HG02763 (cell line): Measurements from ENCODE around the gene STK11.

Experiments
- ATAC-seq: cut with Tn5 transposase; IDR thresholded peaks from one replicate; pipeline ENCODE4 v1.9.1; 2021; ENCODE audit warnings: mild to moderate bottlenecking, moderate library complexity; ENCODE audit not compliant: unreplicated experiment

STK11 gene

DNA sequence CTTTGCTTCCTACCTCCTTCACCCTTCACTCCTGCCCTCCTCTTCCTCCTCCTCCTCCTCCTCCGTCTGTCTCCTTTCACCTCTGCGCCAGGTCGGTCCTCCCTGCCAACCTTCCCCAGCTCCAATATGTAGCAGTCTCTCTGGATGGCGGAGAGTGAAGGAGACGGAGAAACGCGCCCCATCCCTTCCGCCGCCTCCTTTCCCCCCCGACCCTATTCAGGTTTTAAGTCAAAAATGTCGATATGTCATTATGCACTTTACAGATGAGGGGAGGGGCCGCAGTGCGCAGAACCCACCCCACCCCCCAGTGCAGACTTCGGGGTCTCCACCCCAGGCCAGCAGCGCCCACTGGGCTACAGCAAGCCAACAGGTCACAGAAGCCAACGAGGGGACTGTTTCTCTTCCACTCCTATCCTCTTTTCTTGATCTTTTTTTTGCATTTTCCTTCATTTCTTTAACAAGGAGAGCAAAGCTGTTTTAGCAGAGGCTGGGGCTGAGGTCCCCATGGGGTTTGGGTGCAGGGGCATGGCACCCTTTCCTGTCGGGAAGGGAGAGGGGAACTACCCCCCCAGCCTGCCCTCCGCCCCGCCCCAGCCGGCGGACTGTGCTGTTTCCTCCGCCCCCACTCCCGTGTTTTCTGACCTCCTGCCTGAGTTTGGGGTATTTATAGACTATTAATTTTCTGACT is 52.0 kb downstream of the STK11 start:
- ATAC-seq: no peak

DNA sequence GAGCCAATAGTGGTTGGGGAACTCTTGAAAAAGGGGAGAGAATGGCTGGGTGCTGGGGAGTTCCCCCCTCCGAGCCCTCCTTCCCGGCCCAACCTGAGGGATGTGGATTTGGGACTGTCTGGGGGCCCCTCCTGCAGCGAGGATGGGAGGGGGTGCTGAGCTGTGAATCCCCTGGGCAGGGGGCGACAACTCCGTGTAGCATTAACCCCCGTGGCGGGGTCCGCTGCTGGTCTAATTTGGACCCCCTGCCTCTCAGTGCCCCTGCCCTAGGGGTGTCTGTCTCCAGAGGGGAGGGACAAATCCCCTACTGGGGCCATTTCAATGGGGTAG is 52.5 kb downstream of the STK11 start:
- ATAC-seq: no peak

DNA sequence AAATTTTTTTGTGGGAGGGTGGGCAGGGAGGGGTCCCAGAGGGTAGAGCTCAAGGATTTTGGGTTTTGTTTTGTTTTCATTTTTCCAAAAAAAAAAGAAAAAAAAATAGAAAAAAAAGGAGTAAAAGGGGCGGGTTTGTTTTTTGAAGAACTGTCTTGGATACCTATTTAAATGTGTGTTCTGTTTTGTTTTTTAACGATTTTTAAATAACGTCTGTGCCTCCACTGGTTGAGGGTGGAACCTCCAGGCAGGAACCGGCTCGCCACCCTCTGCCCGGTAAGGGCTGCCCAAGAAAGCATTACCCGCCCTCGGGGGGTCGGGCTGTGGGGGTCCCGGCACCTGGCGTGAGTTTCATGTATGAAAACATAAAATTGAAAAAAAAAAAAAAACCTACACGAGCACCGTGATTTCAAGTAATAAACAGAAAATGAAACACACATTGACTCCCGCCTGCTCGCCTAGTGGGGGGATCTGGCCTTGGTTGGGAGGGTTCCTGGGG is 53.2 kb downstream of the STK11 start:
- no peak for ATAC-seq

DNA sequence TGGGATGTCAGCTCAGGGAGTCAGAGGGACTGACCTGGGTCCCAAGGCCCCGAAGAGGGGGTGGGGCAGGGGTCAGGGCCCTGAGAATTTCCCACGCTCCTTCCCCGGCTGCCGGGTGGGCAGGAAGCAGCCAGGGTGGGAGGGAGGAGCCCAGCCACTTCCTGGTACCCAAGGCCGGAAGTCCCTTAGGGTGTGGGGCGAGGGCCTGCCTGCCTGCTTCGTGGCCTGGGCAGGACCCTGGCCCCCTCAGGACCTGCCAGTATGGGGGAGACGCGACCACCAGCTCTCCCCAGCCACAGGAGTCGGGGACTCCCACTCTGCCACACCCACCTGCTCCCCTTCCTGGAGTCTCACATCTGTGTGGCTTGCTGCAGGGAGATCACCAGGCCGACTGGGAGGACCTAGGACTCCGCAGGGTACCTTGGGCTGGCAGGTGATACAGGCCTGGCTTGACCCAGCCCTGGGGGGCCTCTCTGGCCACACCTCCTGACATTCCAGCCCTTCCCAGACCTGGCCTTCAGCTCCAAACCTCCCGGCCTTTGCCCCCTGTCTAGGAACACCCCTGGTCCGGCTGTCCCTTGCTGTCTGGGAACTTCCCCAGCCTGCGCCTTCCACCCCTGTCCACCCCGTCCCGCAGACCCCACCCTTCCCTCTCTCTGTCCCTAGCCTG is 53.8 kb downstream of the STK11 start:
- ATAC-seq: peak; percentile 28

DNA sequence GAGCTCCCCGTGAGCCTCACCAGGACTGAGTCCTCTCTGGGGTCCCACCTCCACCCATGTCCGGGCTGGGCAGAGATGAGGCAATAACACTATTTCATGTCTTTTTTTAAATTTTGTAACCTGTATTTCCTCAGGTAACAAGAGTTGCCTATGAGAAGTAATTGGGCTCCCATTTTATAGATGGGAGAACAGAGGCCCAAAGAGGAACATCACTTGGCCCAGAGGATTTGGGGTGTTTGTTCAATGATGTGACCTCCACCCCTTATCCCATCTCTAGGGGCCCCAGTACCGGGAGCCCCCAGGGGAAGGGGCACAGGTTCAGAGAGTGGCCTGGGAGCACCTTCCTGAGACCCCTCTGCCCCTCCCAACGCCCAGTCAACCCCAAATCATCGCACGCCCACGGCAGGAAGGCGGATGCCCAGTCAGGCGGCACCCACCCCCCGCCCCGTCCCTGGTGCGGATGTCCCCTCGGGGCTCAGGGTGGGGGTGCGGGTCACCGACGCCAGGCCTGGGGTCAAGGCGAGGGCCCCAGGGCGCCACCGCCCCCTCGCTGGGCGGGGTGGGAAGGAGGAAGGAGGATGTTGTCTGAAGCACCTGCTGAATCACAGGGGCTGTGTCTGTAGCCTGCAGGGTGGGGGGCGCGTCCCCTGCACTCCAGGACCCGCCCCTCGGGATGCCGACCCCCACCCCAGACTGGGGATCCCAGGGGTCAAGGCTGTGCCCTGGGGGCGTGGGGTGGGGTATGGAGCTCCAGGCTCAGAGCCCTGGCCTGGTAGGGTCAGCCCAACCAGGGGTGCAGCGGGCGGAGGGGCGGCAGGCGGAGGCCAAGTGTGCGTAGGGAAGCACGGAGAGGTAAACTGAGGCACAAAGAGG is 54.5 kb downstream of the STK11 start:
- peak; percentile 5 for ATAC-seq

DNA sequence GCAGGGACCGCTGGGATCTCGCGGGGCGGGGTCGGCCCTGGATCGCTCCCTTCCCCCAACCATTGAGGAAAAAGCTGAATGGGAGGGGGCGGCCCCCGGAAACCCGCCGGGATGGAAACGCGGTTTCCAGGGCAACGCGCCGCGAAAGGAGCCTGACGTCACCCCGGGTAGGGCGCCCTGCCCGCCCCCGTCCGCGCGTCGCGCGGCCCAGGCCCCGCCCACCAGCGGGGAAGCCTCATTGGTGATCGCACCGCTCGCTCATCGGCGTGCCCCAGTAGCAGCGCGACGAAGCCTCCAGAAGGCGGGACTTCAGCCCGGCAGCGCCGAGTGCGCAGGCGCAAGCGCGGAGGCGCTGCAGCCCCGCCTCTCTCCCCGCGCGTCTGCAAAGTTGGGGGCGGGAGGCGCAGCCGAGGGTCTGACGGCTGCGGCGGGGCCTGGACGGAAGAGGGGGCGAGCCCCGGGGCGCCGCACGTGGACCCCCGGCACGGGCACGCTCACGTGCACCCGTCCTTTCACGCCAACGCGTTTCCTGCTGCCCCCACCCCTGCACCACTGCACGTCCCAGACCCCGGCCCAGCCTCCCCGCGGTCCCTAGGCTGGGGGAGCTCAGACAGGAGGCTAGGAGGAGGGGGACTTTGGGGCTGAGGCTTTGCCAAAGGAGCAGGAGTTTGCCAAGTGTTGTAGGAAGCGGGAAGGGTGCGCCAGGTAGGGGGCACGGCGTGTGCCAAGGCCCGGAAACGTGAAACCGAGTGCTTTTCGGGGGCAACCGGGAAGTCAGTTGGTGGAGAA is 55.4 kb downstream of the STK11 start:
- peak; percentile 72 for ATAC-seq

DNA sequence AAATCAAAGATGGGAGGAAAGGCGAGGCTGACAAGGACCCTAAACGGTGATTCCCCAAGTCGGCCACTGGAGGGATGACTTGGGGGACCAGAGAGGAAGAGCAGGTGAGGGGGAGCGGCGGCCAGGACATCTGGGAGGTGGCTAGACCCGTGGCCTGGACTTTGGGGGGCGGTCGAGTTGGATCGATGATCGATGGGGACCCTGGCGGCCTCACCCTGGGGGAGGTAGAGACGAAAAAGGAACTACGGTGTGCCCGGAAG is 55.9 kb downstream of the STK11 start:
- ATAC-seq: no peak

DNA sequence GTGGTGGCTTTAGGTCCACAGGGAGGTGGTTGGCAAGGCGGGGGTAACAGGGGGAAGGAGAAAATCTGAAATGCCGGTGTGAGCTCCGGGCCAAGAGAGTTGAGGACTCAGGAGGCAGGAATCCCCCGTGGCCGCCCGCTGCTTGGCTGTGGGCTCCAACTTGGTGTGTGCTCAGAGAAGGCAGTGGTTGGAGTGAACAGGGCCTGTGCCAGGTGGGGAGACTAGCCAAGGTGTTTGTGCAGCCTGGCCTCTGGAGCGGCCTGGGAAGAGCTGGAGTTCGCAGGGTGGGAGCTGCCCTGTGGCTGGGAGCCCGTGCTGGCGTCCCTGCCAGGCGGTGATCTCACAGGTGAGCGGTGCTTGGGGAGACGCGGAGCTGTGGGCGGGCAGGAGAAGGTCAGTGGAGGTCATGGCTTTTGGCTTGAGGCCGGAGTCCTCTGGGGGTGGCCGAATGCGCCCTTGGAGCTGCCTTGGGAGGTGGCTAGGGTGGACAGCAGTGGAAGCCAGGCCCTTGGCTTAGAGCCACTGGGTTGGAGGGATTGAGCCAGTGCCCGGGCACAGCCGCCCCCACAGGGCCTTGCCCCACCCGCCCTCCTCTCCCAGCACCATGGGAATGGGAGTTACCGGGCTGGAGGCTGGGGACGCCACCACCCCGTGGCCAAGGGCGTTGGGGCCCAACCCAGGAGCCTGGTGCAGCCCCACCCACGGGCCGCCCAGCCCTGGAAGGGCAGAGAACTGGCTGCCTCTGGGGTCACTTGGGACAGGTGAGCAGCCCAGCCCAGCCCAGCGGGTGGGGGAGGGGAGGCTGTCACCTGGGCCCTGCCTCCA is 56.4 kb downstream of the STK11 start:
- no peak for ATAC-seq

DNA sequence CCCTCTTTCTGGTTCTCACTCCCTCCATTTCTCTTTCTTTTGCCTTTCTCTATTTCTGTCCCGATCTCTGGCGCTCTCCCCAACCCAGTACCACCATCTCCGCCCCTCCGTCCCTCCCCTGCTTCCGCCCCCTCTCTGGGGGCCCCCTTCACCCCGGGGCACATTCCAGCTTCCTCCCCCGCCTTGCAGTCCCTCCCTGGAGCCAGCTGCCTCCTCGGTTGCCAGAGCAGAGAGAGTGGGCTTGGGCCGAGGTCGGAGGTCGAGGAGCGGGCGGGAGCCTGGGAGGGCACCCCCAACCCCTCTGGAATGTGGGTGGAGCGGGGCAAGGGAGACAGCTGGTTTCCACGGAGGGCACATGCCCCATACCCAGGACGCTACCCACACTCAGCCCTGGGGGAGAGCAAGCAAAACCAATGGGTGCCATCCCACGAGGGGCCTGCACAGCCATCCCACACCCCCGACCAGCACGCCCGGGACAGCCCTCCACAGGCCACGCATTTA is 57.1 kb downstream of the STK11 start:
- no peak for ATAC-seq

DNA sequence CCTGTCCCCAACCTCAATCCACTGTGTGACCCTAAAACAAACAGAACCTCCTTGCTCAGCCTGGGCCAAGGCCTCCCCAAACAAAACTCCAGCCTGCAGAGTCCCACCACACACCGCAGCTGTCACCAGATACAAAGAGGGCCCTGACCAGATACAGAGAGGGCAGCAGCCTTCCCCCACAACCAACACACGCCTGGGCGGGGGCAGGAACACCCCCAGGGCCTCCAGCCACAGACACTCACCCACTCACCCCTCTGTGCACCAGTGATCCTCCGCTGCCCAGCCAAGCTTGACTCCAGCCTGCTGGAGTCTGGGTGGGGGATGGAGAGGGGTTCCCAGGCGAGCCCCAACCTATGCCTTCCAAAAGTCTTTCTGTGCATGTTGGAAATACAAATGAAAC is 57.6 kb downstream of the STK11 start:
- ATAC-seq: no peak

DNA sequence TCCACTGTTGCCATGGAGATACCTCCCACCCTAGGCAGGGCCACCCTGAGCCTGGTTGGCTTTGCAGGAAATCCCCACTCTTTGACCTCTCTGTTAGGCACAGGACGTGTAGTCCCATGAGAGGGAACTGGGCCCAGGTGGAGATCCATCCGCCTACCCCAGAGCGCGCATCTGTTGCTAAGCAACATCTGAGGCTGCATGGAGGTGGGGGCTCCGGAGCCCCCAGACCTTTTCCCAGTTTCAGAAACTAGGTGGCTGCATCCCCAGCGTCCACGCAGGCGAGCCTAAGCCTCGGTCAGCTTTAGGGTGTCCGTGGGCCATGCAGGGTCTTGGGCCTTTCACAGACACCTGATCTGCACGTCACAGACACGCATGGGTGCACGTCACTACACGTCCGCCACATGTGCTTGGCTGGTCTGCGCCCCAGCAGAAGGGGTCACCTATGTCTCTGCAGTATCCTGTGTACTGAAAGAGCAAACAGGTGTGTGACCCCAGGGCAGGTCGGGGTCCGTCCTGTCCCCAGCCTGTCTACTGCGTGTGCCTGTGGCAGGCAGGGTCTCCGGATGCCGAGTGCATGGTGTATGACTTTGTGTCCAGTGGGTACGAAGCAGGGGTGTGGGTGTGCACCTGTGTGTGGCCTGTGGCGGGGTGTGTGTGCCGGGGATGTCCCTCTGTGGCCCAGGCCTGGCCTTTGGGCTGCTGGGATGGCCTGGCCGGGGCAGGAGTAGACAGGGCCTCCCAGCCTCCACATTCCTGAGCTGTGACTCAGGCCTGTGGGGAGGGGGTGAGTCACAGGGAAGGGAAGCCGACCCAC is 59.4 kb downstream of the STK11 start:
- ATAC-seq: no peak

DNA sequence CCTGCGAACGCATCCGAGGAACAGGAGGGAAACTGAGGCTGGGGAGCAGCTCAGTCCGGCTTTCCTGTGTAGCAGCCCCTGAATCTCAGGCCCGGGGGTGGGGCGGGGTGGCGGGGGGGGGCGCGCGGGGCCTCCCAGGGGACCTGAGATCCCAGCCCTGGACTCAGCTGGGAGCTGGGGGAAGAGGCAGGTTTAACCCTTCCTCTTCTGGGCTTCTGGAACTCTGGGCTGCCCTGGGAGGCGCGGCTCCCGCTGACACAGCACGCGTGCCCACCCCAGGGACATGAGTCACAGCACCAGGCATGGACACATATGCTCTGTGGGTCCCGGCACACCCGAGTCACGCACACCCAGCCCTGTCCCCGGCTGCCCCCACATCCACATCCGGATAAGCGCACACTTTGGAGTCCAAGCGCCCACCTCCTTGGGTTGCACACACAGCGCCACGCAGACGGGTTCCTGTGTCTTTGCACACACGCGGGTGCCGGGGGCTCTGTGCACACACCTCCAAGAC is 60.1 kb downstream of the STK11 start:
- ATAC-seq: no peak

DNA sequence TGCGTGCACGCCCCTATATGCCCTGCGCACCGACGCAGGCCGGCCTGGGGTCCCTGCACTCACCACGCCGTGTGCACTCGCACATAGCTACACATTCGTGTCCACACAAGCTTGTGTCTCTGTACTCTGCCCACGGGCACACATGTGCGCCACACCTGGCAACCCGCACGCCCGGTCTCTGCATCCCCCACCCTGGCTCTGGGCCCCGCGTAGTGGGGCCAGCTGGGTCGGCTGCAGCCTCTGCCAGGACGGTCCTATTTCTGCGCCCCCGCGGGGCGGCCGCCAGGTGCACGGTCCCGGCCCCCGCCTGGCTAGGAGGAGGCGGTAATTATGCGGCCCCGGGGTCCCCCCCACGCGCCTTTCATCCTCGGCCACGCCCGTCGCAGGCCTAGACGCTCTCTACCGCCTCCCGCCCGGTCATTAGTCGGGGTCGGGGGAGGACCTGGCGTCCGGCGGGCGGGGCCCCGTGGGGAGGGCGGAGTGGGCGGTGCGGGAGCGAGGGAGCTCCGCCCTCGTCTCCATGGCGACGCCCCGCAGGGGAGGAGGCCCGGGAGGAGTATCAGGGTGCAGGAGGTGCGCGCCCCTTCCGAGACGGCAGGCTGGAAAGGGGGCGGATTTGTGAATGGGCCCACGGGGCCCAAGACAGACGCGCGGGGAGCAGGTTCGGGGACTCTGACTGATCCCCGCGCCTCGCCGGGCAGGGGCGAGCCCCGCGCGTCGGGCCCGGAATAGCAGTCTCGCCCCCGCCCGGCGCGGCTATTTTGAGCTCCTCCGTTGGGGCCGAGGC is 60.7 kb downstream of the STK11 start:
- peak; percentile 30 for ATAC-seq

DNA sequence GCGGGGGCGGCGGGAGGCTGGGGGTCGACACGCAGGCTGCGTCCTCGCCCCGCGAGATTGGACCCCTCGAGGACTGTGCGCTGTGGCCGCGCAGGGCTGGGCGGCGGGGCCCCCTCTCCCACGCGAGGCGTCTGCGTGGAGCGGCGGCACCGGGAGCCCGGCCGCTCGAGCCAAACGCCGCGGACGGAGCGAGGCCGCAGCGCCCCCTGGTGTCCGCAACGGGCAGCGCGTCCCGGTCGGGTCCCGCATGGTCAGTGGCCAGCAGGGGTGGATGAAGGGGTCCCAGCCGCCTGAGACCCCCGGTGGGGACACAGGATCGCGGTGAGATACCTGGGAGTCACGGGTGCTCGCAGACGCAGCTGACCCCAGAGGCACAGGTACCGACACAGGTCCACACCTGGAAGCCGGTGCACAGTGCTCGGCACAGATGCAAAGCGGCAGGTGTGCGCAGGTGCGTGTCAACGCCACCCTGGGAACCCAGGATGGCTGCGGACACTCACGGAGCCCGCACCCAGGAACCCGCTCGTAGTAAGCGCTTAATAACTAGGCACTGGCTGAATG is 61.4 kb downstream of the STK11 start:
- peak; percentile 17 for ATAC-seq

DNA sequence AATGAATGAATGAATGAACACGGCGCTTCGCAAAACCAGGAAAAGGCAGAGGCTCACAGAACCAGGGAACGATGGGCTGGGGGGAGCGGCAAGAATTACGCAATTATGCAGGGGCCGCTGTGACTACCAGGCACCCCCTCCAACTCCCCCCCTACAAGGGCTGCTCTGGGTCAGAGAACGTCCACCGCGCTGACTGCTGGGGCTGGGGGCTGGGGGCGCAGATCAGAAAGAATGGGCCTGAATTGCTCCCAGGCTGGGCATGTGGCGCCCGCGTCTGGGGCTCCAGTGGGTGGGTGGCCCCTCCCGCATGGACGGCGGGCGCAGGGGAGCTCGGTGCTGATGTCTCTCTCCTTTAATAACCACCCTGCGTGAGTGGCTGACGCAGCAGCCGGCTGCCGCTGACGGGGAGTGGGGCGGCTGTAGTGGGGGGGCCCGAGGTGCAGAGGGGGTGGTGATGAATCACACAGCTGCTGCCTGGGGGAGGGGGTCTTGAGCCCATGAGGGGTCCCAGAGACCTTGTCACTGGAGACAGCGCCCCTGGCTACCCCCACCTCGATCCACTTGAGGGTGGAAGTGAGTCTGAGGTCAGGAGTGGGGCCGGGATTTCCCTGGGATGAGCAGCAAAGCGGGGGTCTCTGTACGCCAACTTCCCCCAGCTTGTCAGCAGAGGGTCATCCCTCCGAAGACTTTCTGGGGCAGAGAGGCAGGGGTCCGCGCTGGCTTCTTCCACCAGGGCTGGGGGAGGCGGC is 62.1 kb downstream of the STK11 start:
- ATAC-seq: no peak

DNA sequence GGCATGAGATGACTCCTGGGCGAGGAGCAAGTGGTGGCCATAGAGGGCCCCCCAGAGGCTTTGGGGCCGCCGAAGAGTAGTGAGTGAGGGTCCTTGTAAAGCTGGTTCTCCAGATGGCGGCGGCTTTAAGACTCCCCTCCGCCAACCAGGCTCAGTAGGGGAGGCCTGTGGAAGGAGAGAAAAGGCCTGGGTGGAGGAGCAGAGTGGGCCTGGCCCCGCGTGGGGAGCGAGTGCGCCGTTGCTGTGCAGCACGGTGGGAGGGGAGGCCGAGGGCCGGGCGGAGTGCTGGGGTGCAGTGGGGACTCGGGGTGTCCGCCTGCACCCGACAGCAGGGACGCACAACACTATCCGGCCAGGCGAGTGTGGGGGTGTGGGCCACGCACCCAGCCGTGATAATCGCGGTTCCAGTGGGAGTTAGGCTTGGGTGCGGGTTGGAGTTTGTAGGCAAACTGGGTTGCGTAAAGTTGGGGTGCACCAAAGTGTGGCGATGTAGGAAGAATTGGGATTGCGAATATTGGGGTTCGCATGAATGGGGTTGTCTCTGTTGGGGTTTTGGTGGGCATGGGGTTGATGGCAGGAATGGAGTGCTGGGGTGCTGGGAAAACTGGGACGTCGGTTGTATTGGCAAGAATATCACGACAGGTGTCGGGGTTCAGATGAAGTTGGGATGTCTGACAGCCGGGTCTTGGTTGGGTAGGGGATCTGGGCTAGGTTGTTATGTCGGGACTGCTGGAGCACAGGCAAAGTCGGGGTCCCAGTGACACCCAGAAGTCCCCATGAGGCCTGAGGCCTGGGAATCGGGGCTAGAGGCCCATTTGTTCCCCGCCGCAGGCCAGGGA is 62.9 kb downstream of the STK11 start:
- no peak for ATAC-seq
